Lung (tissue), 12 donors: Measurements from ENCODE around the gene REEP3. TPM values are rescaled to one million over a fixed set of nuclear protein-coding genes. Genes with fewer than 3 reads are reported as not detected.

Experiments
- ATAC-seq: fragments of 200-7000 bp; cut with Tn5 transposase; one replicate; pipeline ENCODE4 v1.9.1; 2020; ENCODE audit warnings: moderate number of reproducible peaks; ENCODE audit not compliant: insufficient read depth, low FRiP score
- DNase-seq, 3 donors: peaks; one replicate each; pipeline ENCODE4 v3.0.0-alpha.2; 2013 to 2017
- H3K27ac ChIP-seq, 2 donors: one replicate each; pipeline ENCODE4 v1.5.1; 2013; ENCODE audit warnings: mild to moderate bottlenecking in 2 of 2, moderate library complexity in 2 of 2, control low read depth in 1 of 2, inconsistent platforms in 1 of 2, low read depth in 1 of 2, low read length in 1 of 2
- H3K27me3 ChIP-seq, 3 donors: one replicate each; pipeline ENCODE4 v1.5.1; 2013; ENCODE audit warnings: low read length in 2 of 3; ENCODE audit not compliant: control insufficient read depth in 3 of 3, insufficient read depth in 3 of 3
- H3K36me3 ChIP-seq, 4 donors: one replicate each; pipeline ENCODE4 v1.5.1; 2013; ENCODE audit warnings: low read length in 4 of 4, mild to moderate bottlenecking in 1 of 4, moderate library complexity in 1 of 4; ENCODE audit not compliant: control insufficient read depth in 4 of 4, insufficient read depth in 4 of 4
- H3K4me1 ChIP-seq, 5 donors: one replicate each; pipeline ENCODE4 v1.5.1; 2013; ENCODE audit warnings: low read length in 5 of 5, mild to moderate bottlenecking in 2 of 5, moderate library complexity in 1 of 5; ENCODE audit not compliant: control insufficient read depth in 5 of 5, insufficient read depth in 5 of 5
- H3K4me3 ChIP-seq: one replicate; pipeline ENCODE4 v1.5.1; 2013; ENCODE audit warnings: mild to moderate bottlenecking, control low read depth, moderate library complexity
- H3K9ac ChIP-seq, 2 donors: one replicate each; pipeline ENCODE4 v1.5.1; 2013; ENCODE audit warnings: low read length in 2 of 2, control low read depth in 1 of 2; ENCODE audit not compliant: insufficient read depth in 1 of 2
- H3K9me3 ChIP-seq, 4 donors: one replicate each; pipeline ENCODE4 v1.5.1; 2013; ENCODE audit warnings: low read length in 3 of 4, mild to moderate bottlenecking in 1 of 4, moderate library complexity in 1 of 4; ENCODE audit not compliant: control insufficient read depth in 4 of 4, insufficient read depth in 3 of 4
- WGBS, 2 donors: extraction: QIAGEN DNeasy Blood & Tissue Kit; methylation state at CpG; one replicate each; pipeline ENCODE4 v1.1.7; 2013; 5-methylcytosine and 5-hydroxymethylcytosine counted together
- polyA plus RNA-seq, 2 donors: library from polyadenylated mRNA; stranded (reverse); fragments of 200-250 nt; gene quantifications; one replicate each; pipeline ENCODE4 v1.2.1, GENCODE V29; 2013
- total RNA-seq, 2 donors: library from RNA; depleted of rRNA in 1 of 2; stranded (reverse); fragments of >200 nt in 1 of 2; gene quantifications; one replicate each; pipeline ENCODE4 v1.2.1, GENCODE V29; 2014 to 2021
- TF ChIP-seq, protein P1 (sequence below): IDR thresholded peaks from 2 replicates; pipeline ENCODE4 v1.5.1; 2012; ENCODE audit warnings: mild to moderate bottlenecking; ENCODE audit errors: control extremely low read depth, extremely low read depth
- donor health status: control.
- donor health status: control.
- donor health status: Bipolar disorder and iron deficiency.
- donor health status: healthy.
- donor health status: DM: yes; HTN: yes; CAD: no.

Gene REEP3
- total and polyA plus RNA-seq, 4 donors, result 11.5 to 45.9 (median 24.5) TPM

DNA sequence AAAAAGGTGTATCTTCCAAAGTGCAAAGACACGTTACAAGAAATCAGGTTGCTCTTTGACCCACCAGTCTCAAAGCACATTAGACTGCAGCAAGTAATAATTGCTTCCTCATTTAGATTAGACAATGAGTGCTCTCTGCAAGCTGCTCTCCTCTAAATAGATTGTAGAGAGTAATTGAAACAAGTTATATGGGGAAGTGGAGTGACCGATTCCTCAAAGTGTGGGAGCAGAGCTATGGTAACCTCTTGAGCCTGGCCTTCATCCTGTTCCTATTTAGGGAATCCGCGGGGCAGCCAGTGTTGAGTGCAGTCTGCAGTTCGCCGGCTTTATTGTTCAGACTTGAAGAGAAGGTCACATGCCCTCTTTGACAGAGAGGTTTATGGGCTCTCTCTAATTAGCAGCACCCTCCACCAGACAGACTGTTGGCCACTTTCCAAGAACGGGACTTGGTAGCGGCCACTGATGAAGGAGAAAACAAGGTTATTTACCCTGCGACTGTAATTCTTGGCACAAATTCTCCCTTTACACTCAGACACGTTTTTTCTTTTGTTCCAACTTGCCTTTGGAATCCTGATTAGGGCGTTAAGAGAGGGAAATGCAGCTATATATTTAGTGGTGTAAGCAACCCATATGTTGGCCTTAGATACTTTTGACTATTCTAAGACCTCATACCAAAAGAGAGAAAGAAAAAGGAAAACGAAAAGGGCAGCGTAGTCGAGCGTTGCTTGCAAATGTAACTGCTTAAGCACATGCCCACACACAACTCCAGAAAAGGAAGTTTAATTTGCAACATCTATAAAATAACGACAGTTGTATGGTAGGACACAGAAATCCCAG, 107.5 kb downstream of the REEP3 start:
- peaks cover 0 to 34% (median 6%) of the 10 kb centered on the region in 5 donors for H3K4me1 ChIP-seq
- peak overlapping the region in 1 of 2 donors; percentile 81 for H3K9ac ChIP-seq
- no peaks in the 10 kb centered on the region for H3K9me3 ChIP-seq
- H3K36me3 ChIP-seq, result no peaks in the 10 kb centered on the region
- DNase-seq (peak in 2 of 3 donors; percentile 68 to 80), ATAC-seq (no peak)
- H3K4me3 ChIP-seq, result no peak overlapping the region
- TF ChIP-seq, protein P1, sequence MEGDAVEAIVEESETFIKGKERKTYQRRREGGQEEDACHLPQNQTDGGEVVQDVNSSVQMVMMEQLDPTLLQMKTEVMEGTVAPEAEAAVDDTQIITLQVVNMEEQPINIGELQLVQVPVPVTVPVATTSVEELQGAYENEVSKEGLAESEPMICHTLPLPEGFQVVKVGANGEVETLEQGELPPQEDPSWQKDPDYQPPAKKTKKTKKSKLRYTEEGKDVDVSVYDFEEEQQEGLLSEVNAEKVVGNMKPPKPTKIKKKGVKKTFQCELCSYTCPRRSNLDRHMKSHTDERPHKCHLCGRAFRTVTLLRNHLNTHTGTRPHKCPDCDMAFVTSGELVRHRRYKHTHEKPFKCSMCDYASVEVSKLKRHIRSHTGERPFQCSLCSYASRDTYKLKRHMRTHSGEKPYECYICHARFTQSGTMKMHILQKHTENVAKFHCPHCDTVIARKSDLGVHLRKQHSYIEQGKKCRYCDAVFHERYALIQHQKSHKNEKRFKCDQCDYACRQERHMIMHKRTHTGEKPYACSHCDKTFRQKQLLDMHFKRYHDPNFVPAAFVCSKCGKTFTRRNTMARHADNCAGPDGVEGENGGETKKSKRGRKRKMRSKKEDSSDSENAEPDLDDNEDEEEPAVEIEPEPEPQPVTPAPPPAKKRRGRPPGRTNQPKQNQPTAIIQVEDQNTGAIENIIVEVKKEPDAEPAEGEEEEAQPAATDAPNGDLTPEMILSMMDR, result no peak
- WGBS, 2 donors, result 2 to 5% methylated on average over 16 of the region's 16 CpGs
- H3K27me3 ChIP-seq, result no peaks in the 10 kb centered on the region
- peak overlapping the region; percentile 96 to 99 for H3K27ac ChIP-seq

DNA sequence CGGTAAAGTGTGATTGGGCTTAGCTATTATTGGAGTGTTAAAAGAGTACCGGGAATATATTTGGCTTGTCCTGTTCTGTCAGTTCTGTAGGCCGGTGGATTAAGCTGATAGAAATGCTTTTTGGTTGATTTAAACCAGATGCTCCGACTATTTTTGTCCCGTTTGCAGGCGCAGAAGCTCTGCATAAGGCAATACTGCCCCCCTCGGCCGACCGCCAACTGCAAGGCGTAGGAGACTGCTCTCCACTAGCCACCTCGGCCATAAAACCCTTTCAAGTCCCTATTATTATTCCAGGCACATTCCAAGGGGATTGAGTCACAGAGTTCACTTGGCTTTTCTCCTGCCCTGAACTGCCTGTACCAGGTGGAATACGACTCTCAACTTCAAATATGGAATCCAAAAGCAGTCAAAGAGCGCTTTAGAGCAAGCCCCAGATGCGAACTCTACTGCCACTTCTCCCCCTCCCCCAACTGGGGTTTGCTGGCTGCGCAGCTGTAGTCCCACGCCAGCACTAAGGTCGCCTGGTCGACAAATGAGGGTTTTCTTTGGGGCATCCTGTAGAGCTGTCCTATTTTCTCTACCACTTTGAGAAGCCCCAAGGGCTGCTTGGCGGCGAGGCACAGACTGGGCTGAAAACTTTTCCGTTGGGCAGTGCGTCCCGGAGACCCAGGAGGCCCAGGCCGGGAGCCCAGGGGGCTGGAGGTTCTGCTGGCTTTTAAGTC, 108.3 kb downstream of the REEP3 start:
- DNase-seq (peak; percentile 95 to 99 (median 98)), ATAC-seq (peak; percentile 82)
- Histone ChIP-seq H3K4me1 (peaks cover 0 to 34% (median 6%) of the 10 kb centered on the region in 5 donors), H3K4me3 (peak overlapping the region; percentile 18), H3K27me3 (no peaks in the 10 kb centered on the region), H3K9me3 (no peaks in the 10 kb centered on the region), H3K36me3 (no peaks in the 10 kb centered on the region), H3K9ac (peak overlapping the region; percentile 53 to 81), H3K27ac (peak overlapping the region; percentile 96 to 99)
- TF ChIP-seq, protein P1, result peak; percentile 55
- WGBS, 2 donors, result 0% methylated on average over 24 of the region's 24 CpGs

DNA sequence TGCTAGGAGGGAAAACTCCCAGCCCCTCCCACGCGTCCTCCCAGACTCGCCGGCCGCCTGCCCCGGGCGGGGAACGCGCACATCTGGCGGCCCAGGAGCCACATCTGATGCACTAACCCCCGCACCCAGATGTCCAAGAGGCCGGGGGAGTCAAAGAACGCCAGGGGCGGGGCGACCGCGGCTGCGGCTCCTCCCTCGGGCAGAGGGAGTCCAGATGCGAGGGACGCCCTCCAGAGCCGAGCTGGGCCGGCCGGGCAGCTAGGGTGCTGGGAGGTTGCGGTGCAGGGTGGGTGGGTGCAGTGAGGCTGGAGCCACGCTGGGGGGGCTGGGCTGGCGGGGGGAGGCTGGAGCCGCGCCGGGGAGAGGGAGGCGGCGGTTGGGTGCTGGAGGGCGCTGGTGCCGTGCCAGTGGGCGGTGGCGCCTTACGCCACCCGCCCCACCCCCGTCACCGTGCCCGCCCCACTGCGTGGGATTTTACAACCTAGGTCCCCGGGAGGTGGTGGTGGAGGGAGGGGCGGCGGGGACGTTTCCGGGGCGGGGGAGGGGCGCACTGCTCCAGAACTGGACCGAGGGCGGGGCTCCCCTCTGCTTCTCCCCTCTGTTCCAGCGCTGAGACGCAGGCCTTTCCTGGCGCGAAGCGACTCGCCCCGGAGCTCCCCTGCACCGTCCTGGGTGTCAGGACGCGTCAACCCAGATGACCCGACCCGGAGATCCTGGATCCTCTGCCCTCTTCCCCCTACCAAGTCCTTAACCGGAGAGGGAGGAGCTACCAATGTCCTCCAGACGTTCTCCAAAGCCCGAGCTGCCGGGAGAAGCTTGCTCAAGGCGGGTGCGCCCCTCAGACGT, 109.1 kb downstream of the REEP3 start:
- no peaks in the 10 kb centered on the region for H3K27me3 ChIP-seq
- ATAC-seq (peak; percentile 75), DNase-seq (peak; percentile 89 to 92 (median 92))
- 0% methylated on average over 48 to 70 of the region's 70 CpGs for WGBS, 2 donors
- TF ChIP-seq, protein P1, result no peak
- H3K27ac ChIP-seq, result peak overlapping the region; percentile 96 to 99
- peak overlapping the region; percentile 36 for H3K4me3 ChIP-seq
- no peaks in the 10 kb centered on the region for H3K36me3 ChIP-seq
- no peaks in the 10 kb centered on the region for H3K9me3 ChIP-seq
- peak overlapping the region; percentile 71 to 78 for H3K9ac ChIP-seq
- H3K4me1 ChIP-seq, result peaks cover 0 to 34% (median 6%) of the 10 kb centered on the region in 5 donors
